HCT116 (cell line): ENCODE results near the gene IQCK.

ENCODE experiments used
- ATF3 ChIP-seq: IDR thresholded peaks from 2 replicates; pipeline ENCODE4 v1.6.1; 2012
- CBX3 ChIP-seq: IDR thresholded peaks from 2 replicates; pipeline ENCODE4 v1.6.1; 2012; ENCODE audit warnings: low read depth
- EZH2 ChIP-seq: fragments of 200-600 bp; sonication (generic); IDR thresholded peaks from 2 replicates; pipeline ENCODE4 v1.6.1; 2017; ENCODE audit warnings: antibody characterized with exemption, mixed run types
- EZH2phosphoT487 ChIP-seq: fragments of 200-600 bp; IDR thresholded peaks from 2 replicates; pipeline ENCODE4 v1.6.1; 2018; ENCODE audit warnings: antibody characterized with exemption, borderline replicate concordance
- FOSL1 ChIP-seq: IDR thresholded peaks from 2 replicates; pipeline ENCODE4 v1.6.1; 2012; ENCODE audit warnings: low read depth
- JUND ChIP-seq: IDR thresholded peaks from 2 replicates; pipeline ENCODE4 v1.6.1; 2012
- MAX ChIP-seq: IDR thresholded peaks from 2 replicates; pipeline ENCODE4 v1.6.1; 2012
- POLR2A ChIP-seq: IDR thresholded peaks from 2 replicates; pipeline ENCODE4 v1.7.0; 2011; ENCODE audit warnings: borderline replicate concordance; ENCODE audit not compliant: insufficient read depth, insufficient read length; ENCODE audit errors: extremely low read depth
- POLR2AphosphoS5 ChIP-seq: IDR thresholded peaks from 2 replicates; pipeline ENCODE4 v1.6.1; 2011; ENCODE audit warnings: mild to moderate bottlenecking, low read depth, low read length, moderate library complexity
- RAD21 ChIP-seq: IDR thresholded peaks from 2 replicates; pipeline ENCODE4 v1.6.1; 2012; ENCODE audit warnings: low read depth, mild to moderate bottlenecking
- REST ChIP-seq: IDR thresholded peaks from 2 replicates; pipeline ENCODE4 v1.6.1; 2012; ENCODE audit warnings: low read depth
- TCF7L2 ChIP-seq: IDR thresholded peaks from 2 replicates; pipeline ENCODE4 v1.7.0; 2011; ENCODE audit warnings: borderline replicate concordance, inconsistent platforms; ENCODE audit not compliant: insufficient read depth, insufficient read length; ENCODE audit errors: extremely low read depth
- ZNF274 ChIP-seq: fragments of 200-500 bp; sonication (Bioruptor generic); IDR thresholded peaks from 2 replicates; pipeline ENCODE4 v1.6.1; 2014; ENCODE audit warnings: mild to moderate bottlenecking, low read depth, low read length, inconsistent platforms
- TF ChIP-seq, protein P1 (sequence below), 3 experiments: fragments of 200-600 bp in 1 of 3; sonication (generic) in 1 of 3; IDR thresholded peaks in 2 of 3; conservative IDR thresholded peaks in 1 of 3; 2 replicates each; pipeline ENCODE4 v1.5.1; 2012 to 2017; ENCODE audit warnings: low read depth in 2 of 3, low read length in 2 of 3, antibody characterized with exemption in 1 of 3, borderline replicate concordance in 1 of 3, control low read depth in 1 of 3, mild to moderate bottlenecking in 1 of 3, mixed read lengths in 1 of 3, mixed run types in 1 of 3, moderate library complexity in 1 of 3; ENCODE audit not compliant: insufficient read depth in 1 of 3

GRCh38 chr16:19859166-19859565, 141.1 kb downstream of the IQCK start:
- TF ChIP-seq, protein P1, sequence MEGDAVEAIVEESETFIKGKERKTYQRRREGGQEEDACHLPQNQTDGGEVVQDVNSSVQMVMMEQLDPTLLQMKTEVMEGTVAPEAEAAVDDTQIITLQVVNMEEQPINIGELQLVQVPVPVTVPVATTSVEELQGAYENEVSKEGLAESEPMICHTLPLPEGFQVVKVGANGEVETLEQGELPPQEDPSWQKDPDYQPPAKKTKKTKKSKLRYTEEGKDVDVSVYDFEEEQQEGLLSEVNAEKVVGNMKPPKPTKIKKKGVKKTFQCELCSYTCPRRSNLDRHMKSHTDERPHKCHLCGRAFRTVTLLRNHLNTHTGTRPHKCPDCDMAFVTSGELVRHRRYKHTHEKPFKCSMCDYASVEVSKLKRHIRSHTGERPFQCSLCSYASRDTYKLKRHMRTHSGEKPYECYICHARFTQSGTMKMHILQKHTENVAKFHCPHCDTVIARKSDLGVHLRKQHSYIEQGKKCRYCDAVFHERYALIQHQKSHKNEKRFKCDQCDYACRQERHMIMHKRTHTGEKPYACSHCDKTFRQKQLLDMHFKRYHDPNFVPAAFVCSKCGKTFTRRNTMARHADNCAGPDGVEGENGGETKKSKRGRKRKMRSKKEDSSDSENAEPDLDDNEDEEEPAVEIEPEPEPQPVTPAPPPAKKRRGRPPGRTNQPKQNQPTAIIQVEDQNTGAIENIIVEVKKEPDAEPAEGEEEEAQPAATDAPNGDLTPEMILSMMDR (IDR thresholded peaks at IDR 0.05 in 2 of 3, conservative IDR thresholded peaks at IDR 0.05 in 1 of 3; ENCODE audit: borderline replicate concordance in 1 of 3, insufficient read depth in 1 of 3, low read depth in 2 of 3, low read length in 2 of 3) = no peak
- no peak for TF ChIP-seq TCF7L2
- no peak for TF ChIP-seq POLR2A
- no peak for TF ChIP-seq MAX
- TF ChIP-seq ZNF274 = no peak
- TF ChIP-seq REST = no peak
- no peak for TF ChIP-seq FOSL1
- no peak for TF ChIP-seq EZH2
- no peak for TF ChIP-seq ATF3
- no peak for TF ChIP-seq POLR2AphosphoS5
- TF ChIP-seq JUND = no peak
- TF ChIP-seq EZH2phosphoT487 = no peak
- no peak for TF ChIP-seq CBX3
- TF ChIP-seq RAD21 = no peak
